C4-2B (cell line): Measurements from ENCODE around the gene SLC6A13.

Source experiments
- ZFX ChIP-seq: fragments of 450-650 bp; IDR thresholded peaks from 2 replicates; pipeline ENCODE4 v1.6.1; 2017
- TF ChIP-seq, protein P1 (sequence below): fragments of 450-650 bp; conservative IDR thresholded peaks from 2 replicates; pipeline ENCODE4 v1.5.1; 2017; ENCODE audit warnings: mild to moderate bottlenecking

DNA sequence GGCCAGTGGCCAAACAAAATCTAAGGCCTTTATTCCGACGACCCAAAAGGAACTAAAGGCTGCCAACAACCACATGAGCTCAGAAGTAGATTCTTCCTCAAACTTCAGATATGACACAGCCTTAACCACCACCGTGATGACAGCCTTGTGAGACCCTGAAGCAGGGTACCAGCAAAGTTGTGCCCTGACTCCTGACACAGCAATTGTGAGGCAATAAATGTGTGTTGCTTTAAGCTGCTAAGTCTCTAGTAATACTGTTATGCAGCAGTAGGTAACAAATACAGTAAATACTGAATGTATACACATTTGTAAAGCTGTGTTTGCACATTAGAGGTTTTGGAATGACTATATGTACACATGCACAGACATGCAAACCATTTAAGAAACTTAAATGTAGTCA, 10.7 kb upstream of the SLC6A13 start:
- TF ChIP-seq, protein P1, sequence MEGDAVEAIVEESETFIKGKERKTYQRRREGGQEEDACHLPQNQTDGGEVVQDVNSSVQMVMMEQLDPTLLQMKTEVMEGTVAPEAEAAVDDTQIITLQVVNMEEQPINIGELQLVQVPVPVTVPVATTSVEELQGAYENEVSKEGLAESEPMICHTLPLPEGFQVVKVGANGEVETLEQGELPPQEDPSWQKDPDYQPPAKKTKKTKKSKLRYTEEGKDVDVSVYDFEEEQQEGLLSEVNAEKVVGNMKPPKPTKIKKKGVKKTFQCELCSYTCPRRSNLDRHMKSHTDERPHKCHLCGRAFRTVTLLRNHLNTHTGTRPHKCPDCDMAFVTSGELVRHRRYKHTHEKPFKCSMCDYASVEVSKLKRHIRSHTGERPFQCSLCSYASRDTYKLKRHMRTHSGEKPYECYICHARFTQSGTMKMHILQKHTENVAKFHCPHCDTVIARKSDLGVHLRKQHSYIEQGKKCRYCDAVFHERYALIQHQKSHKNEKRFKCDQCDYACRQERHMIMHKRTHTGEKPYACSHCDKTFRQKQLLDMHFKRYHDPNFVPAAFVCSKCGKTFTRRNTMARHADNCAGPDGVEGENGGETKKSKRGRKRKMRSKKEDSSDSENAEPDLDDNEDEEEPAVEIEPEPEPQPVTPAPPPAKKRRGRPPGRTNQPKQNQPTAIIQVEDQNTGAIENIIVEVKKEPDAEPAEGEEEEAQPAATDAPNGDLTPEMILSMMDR: no peak
- no peak for TF ChIP-seq ZFX
